GDM1 (cell line): ENCODE measurements around the gene TRERF1.

Experiments used
- DNase-seq: peaks from one replicate; lab custom pipeline; 2025; lab: John Stamatoyannopoulos, UW

TRERF1 gene

DNA sequence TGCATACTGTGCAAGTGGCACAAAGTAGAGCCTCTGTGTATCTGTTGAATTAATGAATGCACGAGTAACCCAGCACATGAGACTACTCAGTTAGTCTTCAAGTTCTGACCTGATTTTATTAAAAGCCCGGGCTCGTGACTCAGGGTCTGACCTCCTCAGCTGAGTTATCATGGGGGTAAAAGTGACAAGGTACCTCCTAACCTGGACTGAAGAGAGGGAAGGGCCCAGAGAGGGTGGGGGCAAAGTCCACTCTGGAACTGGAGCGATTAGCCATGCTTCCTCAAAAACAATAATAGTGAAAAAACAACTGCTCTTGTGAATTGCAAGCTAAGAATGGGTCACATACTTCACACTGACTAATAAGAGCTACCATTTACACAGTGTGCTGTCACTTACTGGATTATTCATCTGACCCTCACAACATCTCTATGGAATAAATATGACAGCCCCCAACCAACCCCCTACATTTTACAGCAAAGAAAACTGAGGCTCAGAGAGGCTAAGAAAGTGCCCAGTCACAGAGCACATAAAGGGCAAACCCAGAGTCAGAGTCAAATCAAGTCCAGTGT lies 26.7 kb downstream of the TRERF1 start:
- no peak for DNase-seq

DNA sequence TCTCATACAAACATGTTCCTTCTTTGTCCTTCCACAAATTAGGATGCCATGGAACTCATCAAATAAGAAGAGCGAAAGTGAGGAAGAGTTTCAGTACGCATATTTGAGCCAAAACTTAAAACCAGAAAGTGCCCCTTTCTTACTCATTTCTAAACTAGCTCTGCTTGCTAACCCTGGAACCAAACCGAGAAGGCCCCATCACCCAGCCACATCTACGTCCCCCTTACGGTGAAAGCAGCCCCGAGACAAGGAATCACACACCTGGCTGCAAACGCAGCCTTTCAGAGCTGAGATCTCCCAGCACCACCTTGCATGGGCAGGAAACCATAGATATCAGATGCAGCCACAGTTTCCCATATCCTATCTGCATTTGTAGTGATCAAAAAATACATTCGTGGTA lies 28.5 kb downstream of the TRERF1 start:
- DNase-seq, result no peak

DNA sequence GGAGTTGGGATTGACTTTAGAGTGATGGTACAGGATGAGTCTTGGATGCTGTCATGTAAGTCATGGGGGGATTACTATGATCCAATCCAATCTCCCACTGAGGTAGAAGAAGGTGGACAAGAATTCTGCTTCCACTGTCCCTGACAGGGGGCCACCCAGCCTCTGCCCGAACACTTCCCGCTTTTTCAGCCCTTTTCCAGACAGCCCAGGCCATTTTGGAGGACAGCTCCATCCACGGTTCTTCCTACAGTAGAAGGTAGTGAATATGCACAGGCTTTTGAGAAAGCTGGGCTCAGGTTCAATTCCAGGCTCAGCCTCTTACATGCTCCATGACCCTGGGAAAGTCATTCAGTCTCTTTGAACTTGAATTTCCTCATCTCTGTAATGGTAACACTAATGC lies 31.0 kb downstream of the TRERF1 start:
- DNase-seq, result no peak

DNA sequence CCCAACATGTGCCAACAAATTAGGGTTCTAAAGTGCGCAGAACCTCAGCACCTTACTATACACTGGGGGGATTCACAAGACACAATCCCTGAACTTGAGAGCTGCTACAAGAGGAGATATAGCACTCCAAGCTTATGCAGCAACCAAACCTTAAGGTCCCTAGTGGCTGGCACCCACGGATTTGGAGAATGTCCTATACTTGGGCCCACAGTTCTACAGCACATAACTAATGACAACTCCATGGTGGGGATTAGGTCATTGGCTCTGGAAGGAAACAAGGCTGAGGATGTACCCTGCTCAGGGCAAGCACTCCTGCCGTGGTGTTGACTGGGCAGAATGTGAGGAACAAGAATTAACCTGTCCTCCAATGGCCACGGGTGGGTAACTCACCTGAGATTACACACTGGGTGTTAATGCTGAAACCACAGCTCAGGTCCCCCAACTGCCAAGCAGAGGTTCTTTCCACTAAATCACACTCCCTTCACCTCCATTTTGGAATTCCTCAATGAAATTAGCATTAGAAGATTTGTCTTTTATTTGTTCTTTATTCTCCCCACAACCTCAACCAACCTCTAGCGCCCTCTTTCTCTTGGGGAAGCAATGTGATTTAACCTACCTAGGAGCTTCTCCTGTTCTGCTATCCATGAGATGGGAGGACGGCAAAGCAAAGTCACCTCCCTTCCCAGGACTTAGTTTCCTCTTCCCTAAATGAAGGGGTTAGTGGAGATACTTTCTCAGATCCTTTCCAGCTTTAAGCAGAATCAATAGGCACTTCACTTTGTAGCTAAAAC lies 32.0 kb downstream of the TRERF1 start:
- DNase-seq, result no peak

DNA sequence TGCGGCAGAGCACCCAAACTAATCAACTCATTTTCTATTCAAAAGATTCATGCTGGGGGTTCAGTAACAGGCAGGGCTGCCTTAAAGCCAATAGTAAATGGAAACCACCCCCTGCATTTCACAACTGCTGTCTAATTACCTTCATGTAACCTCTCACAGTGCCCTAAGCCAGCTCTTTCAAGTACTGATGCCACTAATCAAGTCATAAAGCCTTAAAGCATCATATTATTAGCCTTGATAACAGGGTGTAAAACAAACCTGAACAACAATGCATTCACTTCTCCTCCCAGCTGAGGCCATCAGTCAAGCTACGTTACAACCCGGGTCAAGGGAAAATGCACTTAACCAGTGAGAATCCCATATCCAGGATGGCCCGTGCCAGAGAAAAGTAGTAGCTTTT lies 33.0 kb downstream of the TRERF1 start:
- no peak for DNase-seq

DNA sequence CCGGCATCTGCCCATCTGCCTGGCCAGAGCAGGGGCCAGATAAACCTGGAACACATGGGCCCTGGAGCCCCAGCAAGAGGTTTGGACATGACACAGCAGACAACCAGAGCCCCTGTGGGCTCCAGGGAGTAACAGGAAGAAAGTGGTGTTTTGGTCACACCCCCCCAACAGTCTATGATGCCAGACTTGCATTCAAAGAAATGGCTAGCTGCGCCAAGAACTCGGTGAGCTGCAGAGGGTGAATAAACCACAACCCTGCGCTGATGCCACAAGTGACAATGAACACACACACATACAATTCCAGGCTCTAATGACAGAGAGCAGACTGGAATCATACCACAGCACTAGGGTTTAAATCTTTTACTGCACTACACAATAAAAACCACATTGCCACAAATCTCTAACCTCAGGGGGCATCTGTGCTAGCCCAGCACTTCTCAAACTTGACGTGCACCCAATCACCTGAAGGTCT lies 34.0 kb downstream of the TRERF1 start:
- peak; percentile 18 for DNase-seq

DNA sequence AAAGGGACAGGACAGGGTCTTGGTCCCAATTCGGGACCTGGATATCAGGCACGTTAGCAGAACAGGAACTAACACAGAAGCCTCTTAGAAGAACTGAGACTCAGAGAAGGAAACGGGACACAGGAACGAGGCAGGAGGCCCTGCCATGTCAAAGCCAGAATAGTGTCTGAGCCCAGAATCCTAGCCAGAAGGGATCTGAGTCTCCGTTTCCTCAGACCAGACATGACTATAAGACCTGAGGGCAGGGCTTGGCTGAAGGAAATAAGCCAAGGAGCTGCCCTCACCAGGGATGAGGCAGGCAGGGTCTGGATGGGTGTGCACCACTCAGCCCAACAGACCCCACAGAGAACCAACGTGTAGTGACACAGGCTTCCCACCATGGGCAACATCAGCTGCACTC lies 40.3 kb downstream of the TRERF1 start:
- DNase-seq, result no peak

DNA sequence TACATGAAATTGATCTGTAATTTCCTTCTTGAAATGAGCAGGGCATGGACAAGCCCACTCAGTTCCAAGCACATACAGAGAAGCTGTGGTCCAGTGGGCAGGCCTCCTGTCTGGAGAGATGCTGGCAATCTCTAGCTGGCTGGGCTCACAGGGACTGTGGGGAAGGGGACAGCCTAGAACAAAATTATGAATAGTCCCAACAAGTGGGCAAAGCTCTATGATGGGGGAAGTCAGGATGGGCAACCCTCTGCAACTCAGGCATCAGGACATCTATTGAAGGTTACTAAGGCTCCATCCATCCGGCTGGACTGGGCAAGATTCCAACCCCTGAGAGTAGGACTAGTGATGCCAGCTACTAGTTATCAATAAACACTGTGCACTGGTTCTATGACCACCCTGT lies 40.9 kb downstream of the TRERF1 start:
- DNase-seq, result no peak

DNA sequence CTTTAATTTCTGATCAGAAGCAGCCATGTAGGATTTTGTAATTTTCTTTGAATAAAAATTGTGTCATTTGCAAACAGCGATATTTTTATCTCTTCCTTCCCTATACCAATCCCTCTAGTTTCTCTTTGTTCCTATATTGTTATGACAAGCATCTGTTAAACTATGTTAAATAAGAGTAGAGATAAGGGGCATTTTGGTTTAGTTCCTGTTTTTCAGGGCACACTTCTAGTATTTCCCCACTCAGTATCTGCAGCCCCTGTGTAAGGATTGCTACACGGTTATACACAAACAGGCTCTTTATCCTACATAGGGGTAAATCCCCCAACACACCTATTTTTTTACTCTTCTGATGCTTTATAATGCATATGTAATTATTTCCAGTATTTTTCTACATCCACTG lies 42.1 kb downstream of the TRERF1 start:
- DNase-seq, result peak; percentile 14

DNA sequence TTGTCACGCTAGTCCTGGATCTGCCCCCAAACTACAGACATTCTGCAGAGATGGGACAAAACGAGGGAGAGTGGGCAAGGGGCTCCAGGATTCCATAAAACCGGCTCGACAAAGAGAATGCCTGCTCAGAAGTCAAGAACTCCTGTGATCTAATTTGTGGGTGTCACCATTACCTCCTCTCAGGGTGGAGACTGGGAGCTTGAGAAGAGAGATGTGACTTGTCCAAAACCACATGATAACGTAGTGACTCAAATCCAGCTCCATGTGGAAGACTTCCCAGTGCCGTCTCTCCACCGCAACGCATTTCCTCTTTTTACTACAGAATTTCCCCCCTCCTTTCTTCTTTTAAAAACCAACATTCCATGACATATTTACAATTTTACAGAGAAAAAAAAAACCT lies 44.3 kb downstream of the TRERF1 start:
- DNase-seq, result no peak

DNA sequence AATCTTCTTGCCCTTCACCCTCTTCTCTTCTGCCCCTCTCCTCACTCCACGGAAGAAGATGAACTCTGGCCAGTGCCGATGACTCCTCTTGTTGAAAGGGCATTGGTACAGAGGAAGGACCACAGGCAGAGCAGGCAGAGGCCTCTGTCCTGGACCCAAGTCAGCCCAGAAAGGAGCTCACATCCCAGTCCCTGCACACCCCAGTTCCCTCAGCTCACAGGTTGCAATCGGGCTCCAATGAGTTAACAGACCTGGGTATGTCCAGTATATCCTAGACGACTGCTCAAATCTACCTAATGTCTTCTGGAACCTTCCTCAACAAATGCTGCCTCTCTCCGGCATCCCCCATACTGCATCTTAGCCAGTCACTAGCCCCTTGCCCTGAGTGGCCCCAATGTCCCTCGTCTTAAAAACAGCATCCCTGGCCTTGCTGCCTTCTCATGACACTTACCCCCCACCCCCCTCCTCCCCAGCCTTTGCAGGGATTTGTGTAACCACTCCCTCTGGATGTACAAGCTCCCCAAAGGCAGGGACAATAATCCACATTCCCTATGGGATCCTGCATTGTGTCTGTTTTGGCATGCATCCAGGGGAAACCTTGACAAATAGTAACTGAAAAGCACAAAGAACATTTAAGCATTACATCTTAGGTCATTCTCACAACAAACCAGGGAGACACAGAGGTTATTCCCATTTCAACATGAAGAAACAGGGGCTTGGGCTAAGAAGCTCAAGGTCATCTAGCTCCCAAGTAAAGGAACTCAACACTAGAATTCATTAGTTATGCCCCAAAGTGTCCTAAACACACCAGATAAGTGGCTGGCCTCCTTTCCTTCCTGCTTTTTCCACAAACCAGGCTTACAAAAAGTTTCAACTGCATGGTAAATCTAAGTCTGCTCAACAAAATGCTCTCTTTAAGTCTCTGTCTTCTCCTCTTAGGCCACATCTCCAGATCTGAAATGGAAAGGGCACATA lies 45.1 kb downstream of the TRERF1 start:
- DNase-seq, result no peak

DNA sequence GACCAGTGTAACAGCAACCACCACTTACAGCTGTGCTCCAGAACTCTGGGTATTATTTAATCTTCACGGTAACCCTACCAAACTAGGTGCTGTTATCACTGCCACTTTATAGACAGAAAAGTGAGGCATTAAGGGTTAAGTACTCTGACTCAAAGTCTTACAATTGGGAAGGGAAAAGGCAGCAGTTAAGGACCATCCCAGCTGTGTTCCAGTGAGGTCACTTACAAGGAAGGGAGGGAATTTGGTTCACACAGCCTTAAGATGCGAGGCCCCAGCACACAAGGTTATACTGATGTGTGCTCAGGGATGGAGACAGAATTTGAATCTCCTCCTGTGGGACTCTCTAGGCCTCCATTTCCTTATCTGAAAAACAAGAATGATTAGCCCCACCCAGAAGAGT lies 46.7 kb downstream of the TRERF1 start:
- DNase-seq, result no peak

DNA sequence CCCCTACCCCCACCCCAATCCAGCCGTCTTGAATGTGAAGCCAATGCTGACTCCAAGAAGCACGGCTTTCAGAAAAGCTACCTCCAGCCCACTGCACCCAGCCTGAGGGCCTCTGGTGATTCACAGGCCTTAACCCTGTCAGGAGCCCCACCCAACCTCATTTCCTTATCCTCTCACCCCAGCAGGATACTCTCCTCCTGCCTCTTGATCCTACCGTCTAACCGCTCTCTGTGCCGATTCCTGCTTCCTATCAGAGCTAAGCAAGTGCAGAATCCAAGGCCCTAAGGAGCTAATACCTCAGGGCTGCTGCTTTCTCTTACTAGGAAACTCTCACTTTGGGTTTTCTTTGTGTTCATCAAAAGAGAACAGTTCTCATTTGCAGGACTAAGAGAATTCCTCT lies 47.2 kb downstream of the TRERF1 start:
- no peak for DNase-seq

DNA sequence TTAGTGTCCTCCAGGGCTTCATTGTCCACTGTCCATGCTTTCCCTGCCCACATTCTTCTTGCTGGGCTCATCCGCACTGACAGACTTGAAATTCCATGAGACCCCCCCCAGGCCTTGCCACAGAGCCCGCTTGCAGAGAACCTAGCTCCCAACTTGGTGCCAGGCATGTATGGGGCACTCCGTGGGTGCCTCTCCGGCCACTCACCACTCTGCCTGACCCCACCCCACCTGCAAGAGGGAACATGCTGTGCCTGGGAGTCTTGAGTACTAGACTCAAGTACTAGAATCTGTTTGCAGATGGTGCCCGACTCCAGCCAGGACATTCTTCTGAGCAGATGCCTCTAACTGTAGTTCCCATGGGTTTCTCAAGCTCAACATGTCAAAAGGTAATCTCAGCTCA lies 47.9 kb downstream of the TRERF1 start:
- no peak for DNase-seq

DNA sequence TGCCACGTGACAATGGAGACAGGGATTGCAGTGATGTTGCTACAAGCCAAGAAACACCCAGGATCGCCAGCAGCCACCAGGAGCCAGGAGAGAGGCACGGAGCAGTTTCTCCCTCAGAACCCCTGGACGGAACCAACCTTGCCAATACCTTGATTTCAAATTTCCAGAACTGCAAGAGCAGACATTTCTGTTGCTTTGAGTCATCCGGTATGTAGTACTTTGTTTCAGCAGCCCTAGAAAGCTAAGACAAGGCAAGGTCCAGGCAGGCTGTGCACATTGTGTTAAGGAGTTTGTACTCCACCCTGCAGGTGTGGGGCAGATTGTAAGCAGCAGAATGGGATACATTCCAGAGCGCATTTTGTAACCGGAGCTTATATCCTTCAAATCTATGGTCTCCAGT lies 48.3 kb downstream of the TRERF1 start:
- DNase-seq, result no peak

DNA sequence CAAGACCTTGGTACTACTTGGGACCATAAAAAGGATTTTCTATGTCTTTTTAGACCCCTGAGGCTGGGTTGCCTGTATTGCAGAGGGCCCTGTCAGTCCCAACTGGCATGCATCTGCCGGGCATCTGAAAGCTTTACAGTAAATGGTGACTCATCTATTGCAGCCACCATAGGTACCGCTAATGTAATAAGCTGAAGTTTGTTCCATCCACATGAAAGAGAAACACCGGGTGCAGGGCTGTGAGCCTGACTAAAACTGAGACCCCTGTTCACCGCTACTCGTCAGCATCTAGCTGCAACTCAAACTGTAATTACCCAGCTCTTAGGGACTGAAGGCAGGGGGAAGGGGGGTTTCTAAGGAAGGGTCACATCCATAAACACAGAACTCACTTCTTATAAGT lies 49.5 kb downstream of the TRERF1 start:
- no peak for DNase-seq

DNA sequence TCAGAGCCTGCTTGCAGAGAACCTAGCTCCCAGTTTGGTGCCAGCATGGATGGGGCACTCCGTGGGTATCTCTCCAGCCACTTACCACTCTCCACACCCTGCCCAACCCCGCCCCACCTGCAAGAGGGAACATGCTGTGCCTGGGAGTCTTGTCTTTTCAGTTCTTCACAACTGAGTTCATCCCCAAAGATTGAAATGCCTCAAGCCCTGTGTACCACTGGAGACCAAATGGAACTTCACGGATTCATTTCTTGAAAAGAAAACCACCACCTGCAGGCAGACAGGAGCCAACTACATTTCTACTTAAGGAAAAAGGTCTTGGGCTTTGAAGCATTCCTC lies 50.1 kb downstream of the TRERF1 start:
- no peak for DNase-seq

DNA sequence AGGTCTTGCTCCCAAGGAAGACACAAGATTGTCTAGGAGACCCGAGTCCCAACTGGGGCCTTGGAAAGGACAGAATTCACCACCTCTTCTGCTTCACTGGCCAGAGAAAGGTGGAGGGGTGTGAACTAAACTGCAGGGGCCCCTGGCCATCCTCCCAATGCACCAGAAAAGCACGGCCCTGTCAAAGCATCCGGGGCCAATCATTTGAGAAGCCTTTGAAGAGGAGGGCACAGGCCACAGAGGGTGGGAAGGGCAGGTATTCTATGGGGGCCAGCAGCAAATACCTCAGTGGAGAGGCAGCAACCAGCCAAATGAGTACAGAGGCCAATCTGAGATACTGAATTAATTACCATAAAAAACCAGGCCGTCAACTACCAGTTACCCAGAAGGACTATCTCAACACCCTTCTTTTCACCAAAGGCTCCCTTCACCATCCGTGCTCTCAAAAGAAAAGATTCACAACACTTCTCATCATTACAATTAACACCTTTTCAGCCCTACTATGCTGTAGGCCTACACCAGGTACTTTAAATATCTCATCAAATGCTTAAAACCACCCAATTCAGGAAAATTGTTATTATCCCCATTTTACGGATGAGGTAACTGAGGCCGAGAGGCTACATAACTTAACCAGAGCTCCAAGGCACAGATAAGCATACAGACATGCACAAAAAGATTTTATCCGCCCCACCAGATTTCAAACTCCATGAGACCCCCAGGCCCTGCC lies 50.7 kb downstream of the TRERF1 start:
- DNase-seq, result no peak

DNA sequence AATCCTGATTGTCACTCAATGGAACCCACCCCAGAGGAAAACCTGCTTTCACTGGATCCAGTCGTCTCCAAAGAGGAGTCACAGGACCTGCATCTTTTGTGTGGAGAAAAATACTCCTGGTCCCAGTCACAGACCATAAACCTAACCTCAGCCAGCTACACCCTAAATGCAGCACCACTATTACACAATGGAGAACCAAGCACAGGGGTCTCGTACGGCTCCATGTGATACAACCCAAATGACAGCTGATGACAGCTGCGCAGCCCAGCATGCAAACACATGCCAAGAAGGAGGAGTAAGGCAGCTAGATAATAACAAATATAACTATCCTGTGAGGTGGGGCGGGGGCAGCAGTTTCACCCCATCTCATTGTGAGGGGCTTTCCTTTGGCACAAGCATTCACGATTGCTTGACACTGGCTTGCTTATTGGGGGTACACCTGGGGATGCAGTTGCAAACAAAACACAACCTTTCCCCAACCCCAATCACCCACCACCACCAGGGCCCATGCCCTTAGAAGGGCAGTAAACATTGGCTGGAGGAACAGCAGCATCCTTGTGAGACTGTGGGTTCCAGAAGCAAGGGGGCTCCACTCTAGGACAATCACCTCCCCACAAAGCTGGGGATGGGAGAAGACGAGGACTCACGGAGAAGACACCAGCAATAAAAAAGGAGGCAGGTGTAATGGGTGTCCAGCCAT lies 51.5 kb downstream of the TRERF1 start:
- no peak for DNase-seq

DNA sequence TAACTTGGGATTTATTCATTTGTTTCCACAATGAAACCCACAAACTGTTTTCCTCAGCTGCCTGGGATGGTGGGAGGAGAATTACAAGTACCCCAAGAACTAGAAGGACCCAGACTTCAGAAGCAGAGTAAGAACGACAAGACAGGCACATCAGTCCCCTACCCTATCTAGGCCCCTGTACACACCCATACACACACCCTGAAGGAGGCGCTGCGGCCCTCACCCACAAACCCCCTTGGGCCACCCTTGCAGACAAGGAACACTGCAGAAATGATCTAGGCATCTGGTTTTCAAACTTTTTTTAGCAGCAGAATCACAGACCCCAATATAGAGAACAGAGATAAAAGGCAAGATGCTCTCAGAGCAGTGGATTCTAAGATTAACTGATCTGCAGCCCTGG lies 55.0 kb downstream of the TRERF1 start:
- no peak for DNase-seq

DNA sequence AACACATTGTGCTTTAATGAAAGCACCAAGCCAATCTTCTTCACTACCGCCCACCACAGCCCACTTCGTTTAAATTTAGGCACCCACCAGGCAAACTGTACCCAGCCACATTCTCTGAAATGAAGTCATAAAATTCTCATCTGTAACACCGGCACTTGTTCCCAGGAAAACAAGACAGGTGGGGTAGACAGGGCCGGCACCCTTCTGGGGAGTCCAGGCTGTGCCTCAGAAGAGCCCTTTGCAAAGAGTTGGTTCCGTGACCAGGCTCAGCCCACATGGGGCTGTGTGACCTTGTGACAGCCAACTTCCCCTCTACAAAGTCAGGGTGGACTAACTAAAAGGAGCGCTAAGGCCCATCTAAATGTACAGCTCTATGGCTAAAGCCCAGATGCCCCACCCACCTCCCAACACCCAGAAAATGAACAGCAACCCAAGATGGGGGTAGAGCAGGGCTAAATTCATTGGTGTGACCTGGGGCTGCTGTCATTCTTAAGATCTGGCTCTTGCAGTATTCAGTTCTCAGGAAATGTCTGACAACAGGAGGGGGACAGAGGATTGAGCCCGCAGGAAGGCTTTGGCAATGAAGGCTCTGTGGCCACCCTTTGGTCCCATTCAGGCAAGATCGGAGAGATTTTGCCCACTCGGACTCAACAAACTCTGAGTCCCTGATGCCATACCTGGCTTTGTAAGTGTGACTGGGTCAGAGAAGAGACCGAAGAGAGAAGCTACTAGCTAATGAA lies 56.7 kb downstream of the TRERF1 start:
- no peak for DNase-seq
